D721Med (cell line): ENCODE data around the gene CLSTN2.

Experiments used
- DNase-seq: peaks from one replicate; pipeline ENCODE4 v3.0.0; 2011; ENCODE audit warnings: low spot score; ENCODE audit not compliant: insufficient read length
- FAIRE-seq: peaks from 2 replicates; lab custom pipeline; 2011; peaks lifted over from hg19 to GRCh38; lab: Jason Lieb, UNC
- TF ChIP-seq, protein P1 (sequence below): IDR thresholded peaks from 2 replicates; pipeline ENCODE4 v1.5.1; 2012; ENCODE audit warnings: mild to moderate bottlenecking, control low read depth; ENCODE audit not compliant: insufficient read depth; ENCODE audit errors: missing control alignments

CLSTN2 gene

DNA sequence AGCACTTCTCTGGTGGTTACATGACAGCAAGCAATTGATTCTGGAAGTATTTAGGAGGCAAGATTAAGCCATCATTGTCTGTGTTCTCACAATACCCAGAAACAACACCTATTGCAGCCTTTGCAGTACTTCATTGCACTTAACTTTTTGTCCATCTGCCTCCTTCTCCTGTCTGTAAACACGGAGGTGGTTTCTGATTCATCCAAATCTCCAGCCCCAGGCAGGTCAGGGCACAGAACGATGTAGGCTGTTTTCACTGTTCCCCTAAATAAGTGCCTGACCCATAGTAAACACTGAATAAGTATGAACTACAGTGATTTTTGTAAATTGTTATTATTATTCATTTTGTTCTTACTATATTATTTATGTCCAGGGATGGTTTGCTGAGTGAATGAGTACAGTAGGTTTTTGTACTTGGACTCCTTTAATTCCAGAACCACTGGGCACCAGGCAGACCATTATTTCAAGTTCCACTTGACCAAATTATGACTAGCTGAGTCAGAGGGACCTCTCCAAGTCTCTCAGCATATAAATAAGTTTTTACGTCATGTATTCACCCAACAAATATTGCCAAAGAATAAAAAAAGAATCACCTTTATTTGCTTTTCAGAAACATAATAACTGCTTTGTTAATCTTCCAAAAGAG, 459.6 kb downstream of the CLSTN2 start:
- FAIRE-seq: no peak

GRCh38 chr3:140395134-140396075, 460.4 kb downstream of the CLSTN2 start:
- no peak for FAIRE-seq
- TF ChIP-seq, protein P1, sequence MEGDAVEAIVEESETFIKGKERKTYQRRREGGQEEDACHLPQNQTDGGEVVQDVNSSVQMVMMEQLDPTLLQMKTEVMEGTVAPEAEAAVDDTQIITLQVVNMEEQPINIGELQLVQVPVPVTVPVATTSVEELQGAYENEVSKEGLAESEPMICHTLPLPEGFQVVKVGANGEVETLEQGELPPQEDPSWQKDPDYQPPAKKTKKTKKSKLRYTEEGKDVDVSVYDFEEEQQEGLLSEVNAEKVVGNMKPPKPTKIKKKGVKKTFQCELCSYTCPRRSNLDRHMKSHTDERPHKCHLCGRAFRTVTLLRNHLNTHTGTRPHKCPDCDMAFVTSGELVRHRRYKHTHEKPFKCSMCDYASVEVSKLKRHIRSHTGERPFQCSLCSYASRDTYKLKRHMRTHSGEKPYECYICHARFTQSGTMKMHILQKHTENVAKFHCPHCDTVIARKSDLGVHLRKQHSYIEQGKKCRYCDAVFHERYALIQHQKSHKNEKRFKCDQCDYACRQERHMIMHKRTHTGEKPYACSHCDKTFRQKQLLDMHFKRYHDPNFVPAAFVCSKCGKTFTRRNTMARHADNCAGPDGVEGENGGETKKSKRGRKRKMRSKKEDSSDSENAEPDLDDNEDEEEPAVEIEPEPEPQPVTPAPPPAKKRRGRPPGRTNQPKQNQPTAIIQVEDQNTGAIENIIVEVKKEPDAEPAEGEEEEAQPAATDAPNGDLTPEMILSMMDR: no peak
- no peak for DNase-seq

More for the DNA sequence above, 459.6 kb downstream of the CLSTN2 start:
- TF ChIP-seq, protein P1: no peak
- DNase-seq: no peak

DNA sequence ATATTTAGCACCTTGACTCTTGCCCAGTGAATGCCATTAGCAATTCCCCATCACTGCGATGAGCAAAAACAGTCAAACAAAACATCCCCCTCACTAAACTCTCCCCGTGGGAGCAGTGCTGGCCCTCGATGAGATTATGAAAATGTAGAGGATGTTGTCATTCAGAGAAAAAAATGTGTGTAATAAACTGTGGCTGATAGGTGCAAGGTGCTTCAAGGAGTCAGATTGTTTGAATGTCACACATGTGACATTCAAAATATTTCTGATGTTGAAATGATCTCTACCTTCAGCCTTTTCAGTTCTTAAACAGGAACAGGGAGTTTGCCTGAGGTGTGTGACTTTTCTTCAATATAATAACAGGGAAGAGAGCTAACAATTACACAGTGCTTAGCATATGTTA, 461.1 kb downstream of the CLSTN2 start:
- FAIRE-seq: no peak
- no peak for DNase-seq
- TF ChIP-seq, protein P1: no peak

DNA sequence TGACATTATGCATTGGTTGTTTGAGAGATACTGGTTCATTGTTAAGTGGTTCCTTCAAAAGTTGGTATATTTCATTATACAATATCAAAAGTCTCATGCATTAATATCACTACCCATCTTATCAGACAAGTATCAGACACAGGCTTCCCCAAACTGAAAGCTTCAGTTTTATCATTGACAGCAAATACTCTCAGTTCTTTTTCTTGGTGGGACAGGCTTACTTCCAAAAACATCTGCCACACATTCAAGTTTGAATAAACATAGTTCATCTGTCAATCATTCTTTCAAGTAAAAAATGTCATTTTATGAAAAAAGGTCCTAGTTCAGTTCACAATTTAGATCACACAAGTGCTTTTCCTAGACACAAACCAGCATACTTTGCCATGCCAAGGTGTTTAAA, 462.9 kb downstream of the CLSTN2 start:
- FAIRE-seq (no peak), DNase-seq (no peak)
- TF ChIP-seq, protein P1: no peak

DNA sequence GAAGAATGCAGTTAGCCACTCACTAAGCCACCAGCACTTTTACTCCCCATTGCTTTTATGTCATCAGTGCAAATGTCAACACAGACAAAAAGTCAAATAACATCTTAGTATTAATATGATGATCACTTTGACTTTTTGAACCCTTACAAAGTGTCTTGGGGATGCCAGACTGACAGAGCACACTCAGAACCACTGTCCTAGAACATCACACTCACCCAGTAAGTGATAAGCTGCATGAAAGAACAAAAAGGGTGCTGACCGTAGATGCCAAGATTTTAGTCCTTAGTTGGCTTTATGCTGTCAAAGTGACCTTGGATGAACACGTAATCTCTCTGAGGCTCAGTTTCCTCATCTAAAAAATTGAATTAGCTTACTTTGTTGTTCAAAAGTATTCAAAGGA, 463.4 kb downstream of the CLSTN2 start:
- no peak for FAIRE-seq
- no peak for DNase-seq
- TF ChIP-seq, protein P1: no peak

GRCh38 chr3:140399871-140400270, 464.9 kb downstream of the CLSTN2 start:
- FAIRE-seq (no peak), DNase-seq (no peak)
- TF ChIP-seq, protein P1: no peak
